Hepatic stellate cell (primary cell): ENCODE measurements around the gene QSOX2.

Source experiments
- DNase-seq: peaks from one replicate; pipeline ENCODE4 v3.0.0; 2011; ENCODE audit warnings: low spot score

The QSOX2 gene

GRCh38 chr9:136245219-136246150 lies at the start of gene QSOX2:
QSOX2 (minus strand) TSS chr9:136245812; CDS start chr9:136245803, 9 bp downstream.
- DNase-seq: peak; percentile 88

DNA sequence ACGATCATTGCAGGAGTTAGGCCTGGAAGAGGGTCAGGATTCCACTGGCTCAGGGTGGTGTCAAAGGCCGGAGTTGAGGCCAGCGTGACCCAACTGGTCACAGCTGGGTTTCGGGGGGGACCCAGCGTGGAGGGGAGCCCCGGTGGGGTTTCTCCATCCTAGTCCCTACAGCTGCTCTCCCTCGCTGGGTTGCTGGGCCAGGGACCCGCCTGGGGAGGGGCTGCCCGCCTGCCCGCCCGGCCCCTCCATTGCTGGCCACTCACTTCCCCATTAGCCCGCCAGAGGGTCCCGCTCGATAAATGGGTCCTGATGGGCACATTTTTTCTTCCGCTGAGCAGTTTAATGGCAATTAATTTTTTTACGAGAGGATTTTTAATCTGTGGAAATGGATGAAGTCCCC lies 49.4 kb upstream of the QSOX2 start:
- no peak for DNase-seq

DNA sequence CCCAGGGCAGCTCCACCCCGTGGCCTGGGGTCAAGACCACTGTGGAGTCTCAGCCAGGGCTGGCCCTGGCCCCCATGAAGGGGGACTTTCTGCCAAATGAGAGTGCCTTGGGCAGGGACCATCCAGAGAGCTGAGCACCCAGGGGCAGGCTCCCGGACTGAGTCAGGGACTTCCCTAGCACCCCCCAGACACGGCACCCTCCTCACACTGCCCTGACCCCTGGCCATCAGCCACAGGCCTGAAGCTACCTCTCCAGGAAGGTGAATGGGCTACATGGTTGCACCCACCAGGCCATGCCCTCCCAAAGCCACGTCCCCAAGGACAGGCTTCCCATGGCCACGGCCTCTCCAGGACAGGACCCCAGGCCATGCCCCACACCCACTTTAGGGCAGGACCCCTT lies 48.8 kb upstream of the QSOX2 start:
- no peak for DNase-seq

DNA sequence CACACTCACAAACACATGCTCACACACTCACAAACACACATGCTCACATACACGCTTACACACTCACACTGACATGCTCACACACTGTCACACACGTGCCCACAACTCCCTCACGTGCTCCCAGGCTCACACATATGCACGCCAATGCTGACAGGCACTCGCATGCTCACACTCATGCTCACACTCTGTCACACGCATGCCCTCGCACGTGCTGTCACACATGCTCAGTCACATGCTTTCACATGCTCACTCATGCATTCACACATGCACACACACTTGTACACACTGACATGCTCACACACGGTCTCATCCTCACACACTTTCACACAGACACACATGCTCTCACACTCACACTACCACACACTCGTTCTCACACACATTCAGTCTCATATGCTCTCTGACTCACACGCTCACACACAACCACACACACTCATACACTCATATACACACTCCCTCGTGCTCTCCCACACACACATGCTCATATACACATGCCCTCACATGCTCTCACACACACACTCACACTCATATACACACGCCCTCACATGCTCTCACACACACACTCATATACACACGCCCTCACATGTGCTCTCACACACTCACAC lies 48.0 kb upstream of the QSOX2 start:
- DNase-seq: no peak

GRCh38 chr9:136292591-136293448 lies 47.2 kb upstream of the QSOX2 start:
- DNase-seq: no peak

- no peak for DNase-seq
Observed at GRCh38 chr9:136292026-136292538, 46.5 kb upstream of the QSOX2 start.

DNA sequence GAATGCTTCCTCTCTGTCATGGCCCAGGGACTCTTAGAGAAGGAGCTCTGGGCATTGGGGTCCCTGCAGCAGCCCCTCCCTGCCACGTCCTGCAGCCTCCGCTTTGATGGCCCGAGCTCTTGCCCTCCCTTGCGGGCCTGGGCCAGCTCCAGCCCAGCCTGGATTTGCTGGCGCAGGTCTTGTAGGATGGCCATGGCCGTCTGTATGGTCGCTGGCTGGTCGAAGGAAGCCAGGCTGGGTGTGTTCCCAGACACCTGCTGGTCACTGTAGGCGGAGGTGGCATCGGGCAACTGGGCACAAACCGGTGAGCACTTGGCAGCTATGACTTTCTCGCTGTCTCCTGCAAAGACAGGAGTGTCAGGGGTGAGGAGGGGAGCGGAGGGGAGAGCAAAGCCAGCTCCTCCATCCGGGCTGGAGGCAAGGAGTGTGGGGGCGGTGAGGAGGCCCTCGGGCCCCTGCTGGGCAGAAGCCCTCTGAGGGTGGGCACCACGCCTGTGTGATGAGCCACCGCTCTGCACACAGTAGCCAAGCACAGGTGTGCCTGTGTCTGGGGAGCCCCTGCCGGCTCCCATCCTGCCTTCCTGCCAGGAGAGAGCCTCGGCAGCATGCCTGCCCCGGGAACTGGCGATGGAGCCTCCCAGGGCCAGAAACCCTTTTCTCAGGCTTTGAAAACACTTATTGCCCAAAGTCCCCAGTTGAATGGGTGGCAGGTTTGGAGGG lies 45.9 kb upstream of the QSOX2 start:
- no peak for DNase-seq

DNA sequence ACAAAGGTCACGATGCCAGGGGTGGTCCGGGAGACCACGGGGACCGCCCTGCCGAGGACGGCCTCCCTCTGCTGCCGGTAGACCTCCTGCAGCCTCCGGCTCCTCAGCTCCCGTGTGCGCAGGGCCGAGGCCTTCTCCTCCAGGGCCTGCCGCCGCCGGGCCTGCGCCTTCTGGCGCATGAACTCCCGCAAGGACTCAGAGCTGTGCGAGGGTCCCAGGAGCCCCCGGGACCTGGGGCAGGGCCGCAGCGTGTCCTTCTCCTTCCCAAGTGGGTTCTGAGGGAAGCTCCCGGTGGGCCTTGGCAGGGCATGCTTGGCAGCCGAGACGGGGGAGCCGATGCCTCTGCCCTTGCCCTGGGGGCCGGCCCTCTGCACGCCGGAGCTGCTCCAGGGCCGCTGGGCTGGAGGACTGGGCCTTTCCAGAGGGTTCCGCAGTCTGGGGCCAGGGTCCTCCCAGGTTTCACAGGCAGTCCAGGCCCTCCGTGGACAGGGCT lies 44.9 kb upstream of the QSOX2 start:
- no peak for DNase-seq

DNA sequence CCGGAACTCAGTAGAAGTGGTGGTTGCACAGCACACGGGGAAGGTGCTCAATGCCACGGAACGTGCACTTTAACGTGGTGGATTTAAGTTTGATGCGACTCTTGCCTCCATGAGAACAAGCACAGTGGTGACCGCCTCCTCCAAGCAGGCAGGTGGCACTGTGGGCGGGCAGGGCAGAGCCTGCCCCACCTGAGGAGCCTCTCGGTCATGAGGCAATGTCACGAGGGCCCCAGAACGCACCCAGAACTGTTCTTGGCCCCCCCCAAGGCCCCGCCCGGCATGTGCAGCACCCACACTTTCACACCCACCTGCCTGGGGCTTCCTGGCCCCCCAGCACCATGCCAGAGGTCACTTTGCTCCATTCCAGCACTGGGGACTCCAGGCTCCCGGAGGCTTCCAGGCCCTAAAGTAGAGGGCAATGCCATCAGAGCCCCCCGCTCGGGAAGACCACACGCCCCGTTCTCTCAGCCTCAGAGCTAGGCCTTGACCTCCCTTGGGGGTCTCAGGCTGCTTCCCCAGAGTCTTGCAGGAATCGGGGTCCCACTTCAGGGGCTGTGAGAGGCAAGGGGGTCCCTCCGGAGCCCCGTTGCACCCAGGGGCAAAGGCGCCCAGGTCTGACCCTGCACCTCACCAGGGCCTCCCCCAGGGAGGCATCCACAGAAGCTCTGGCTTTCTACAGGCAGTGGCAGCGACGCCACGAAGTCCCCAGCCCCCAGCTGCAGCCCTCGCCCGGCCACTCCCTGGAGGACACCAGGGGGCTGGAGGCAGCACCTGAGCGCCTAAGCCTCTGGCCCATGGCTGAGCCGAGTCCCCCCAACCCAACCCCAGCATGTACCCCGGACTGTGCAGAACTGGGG lies 44.3 kb upstream of the QSOX2 start:
- no peak for DNase-seq

GRCh38 chr9:136287960-136288753 lies 42.5 kb upstream of the QSOX2 start:
- DNase-seq: no peak

GRCh38 chr9:136286987-136287379 lies 41.4 kb upstream of the QSOX2 start:
- DNase-seq: no peak

- DNase-seq: no peak
Observed at GRCh38 chr9:136286359-136286986, 40.9 kb upstream of the QSOX2 start.

DNA sequence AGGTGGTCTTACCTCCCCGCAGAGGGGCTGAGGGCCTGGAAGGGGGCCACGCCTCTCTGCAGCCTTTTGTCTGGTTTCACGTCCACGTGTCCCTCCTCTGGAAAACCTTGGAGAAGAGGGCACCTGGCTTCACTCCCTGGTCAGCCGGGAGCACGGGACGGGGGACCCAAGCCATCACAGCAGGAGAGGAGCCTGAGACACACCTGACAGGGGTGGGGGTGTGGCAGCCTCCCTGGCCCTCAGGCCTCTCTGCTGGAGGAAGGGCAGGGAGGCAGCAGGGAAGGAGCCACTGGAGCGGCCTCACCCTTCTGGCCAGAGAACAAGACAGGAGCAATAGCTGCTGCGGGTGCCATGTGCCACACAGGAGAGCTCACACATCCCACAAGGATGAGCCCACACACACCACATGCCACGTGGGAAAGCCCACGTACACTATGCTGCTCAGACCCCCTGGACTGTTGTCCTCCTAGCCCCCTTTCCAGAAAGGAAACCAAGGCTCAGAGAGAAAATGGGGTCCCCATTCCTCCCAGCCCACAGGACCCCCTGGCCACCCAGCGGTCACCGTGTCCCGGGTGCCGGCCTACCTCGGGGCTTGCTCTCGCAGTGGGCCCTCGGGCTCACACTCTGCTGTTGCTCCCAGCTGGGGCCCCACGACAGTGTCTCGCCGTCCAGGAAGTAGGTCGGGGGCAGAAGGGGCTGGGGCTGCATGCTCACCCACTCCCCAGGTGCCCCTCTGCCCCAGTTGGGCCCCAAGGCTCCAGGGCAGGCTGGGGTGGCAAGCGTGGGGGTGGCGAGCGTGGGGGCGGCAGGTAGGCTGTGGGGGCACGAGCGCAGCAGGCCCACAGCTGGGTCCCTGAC lies 40.1 kb upstream of the QSOX2 start:
- no peak for DNase-seq

- DNase-seq: no peak
Observed at GRCh38 chr9:136284951-136285350, 39.3 kb upstream of the QSOX2 start.

DNA sequence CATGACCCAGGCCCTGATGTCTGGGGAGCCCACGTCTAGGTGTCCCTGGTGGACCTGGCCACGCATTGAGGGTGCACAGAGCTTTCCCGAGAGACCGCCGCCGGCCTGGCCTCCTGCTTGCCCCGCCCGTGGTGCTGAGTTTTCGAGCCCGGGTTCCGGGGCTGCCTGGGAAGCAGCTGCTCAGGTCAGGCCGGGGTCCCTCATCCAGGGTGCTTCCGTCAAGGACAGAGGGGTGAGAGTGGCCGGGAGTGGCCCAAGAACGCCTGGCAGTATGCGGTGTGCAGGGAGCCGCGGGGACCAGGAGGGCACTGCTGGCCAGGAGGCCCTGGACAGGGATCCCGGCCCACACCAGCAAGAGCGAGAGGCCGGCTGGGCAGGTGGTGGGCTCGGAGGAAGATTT lies 38.7 kb upstream of the QSOX2 start:
- no peak for DNase-seq

DNA sequence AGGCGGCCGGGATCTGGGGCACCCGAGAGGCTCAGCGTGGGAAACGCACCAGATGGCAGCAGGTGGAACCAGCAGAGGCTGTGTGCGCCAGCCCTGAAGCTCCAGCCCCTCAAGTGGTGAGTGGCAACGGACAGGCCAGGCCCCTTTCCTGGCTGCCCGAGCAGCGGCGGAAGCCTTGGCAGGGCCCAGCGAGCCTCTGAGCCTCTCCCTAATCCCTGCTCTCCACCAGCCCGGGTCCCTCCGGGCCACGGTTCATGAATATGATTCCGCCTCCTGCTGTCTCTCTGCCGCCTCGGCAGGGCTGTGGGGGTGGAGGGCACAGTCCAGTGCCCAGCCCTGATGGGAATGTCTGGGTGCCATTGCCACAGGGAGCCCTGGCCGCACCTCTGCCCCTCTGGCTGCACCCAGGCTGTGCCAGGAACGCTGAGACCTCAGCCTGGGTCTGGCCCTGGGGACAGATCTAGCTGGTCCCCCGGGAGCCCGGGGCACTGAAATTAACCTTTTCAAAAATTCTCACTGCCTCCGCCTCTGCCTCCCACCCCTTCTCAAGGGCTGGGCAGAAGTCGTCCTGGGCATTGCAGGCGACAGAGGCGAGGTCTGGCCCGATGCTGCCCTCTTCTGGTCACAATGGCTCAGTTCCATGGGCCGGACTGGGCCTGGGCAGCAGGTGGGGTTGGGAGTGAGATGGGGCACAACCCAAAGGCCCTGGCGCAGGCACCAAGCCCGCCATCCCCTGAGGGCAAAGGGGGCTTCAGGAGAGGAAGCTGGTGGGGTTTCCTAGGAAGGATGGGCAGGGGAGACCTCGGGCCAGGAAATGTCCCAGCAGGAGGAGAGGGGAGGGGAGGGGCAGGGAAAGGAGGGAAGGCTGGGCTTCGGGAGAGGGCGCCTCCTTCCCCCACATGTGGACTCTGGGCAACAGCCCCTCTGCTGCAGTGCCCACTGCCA lies 38.0 kb upstream of the QSOX2 start:
- DNase-seq: peak; percentile 94

- DNase-seq: no peak
Observed at GRCh38 chr9:136282272-136282861, 36.8 kb upstream of the QSOX2 start.
